ENCODE results near the gene TRIM77. TPM values are rescaled to one million over a fixed set of nuclear protein-coding genes. Genes with fewer than 3 reads are reported as not detected.
"Not testable (repeated sequence)": the region's sequence is repeated elsewhere in the genome, so short reads cannot be mapped to it uniquely, and the experiment has no call there.

Gene TRIM77
- total RNA-seq, 1 donor from 2014 or later: not detected

- no peak for DNase-seq (ENCODE audit: low spot score in 2 of 2, unreplicated experiment in 2 of 2)
- Mint-ChIP-seq H3K9me3 (no peaks in the 10 kb centered on the region), H3K4me1 (peaks cover 2% of the 10 kb centered on the region), H3K27ac (no peak overlapping the region), H3K4me3 (no peak overlapping the region), H3K27me3 (ENCODE audit: low read depth) (no peaks in the 10 kb centered on the region), H3K36me3 (no peaks in the 10 kb centered on the region)
- no peak for TF ChIP-seq CTCF (IDR thresholded peaks at IDR 0.05; ENCODE audit: unreplicated experiment)
Measured at GRCh38 chr11:89736566-89736965, 26.5 kb downstream of the TRIM77 start.

- H3K36me3 Mint-ChIP-seq: no peaks in the 10 kb centered on the region
- TF ChIP-seq CTCF (IDR thresholded peaks at IDR 0.05; ENCODE audit: unreplicated experiment): no peak
- peaks cover 2% of the 10 kb centered on the region for H3K4me1 Mint-ChIP-seq
- no peaks in the 10 kb centered on the region for H3K27me3 Mint-ChIP-seq (ENCODE audit: low read depth)
- no peak overlapping the region for H3K4me3 Mint-ChIP-seq
- no peaks in the 10 kb centered on the region for H3K9me3 Mint-ChIP-seq
- H3K27ac Mint-ChIP-seq: no peak overlapping the region
- DNase-seq (ENCODE audit: low spot score in 2 of 2, unreplicated experiment in 2 of 2): no peak
Measured at GRCh38 chr11:89737116-89737515, 27.0 kb downstream of the TRIM77 start.

- not testable (repeated sequence) for H3K4me3 Mint-ChIP-seq; H3K27ac Mint-ChIP-seq; H3K9me3 Mint-ChIP-seq; H3K36me3 Mint-ChIP-seq; H3K4me1 Mint-ChIP-seq; H3K27me3 Mint-ChIP-seq (ENCODE audit: low read depth); DNase-seq (ENCODE audit: low spot score in 2 of 2, unreplicated experiment in 2 of 2)
Measured at GRCh38 chr11:89741406-89741805, 31.3 kb downstream of the TRIM77 start.

GRCh38 chr11:89744158-89744557 lies 34.1 kb downstream of the TRIM77 start:
- not testable (repeated sequence) for H3K9me3 Mint-ChIP-seq; H3K4me1 Mint-ChIP-seq; H3K27me3 Mint-ChIP-seq (ENCODE audit: low read depth); H3K27ac Mint-ChIP-seq; DNase-seq (ENCODE audit: low spot score in 2 of 2, unreplicated experiment in 2 of 2); H3K4me3 Mint-ChIP-seq; H3K36me3 Mint-ChIP-seq

GRCh38 chr11:89750822-89751221 lies 40.7 kb downstream of the TRIM77 start:
- H3K36me3 Mint-ChIP-seq; H3K4me3 Mint-ChIP-seq; DNase-seq (ENCODE audit: low spot score in 2 of 2, unreplicated experiment in 2 of 2); H3K4me1 Mint-ChIP-seq; H3K27me3 Mint-ChIP-seq (ENCODE audit: low read depth); H3K9me3 Mint-ChIP-seq; H3K27ac Mint-ChIP-seq: not testable (repeated sequence)

Other genes with a start within 250 kb of the TRIM77 start
- gene NOX4, start 218.9 kb upstream of the TRIM77 start, total RNA-seq: 14.3 to 17.9 TPM (median 15.2 TPM) in 3 replicates
- not detected in 3 replicates for gene TRIM49, start 98.3 kb downstream of the TRIM77 start, total RNA-seq
- gene TRIM64B, start 168.2 kb downstream of the TRIM77 start, total RNA-seq: not detected in 3 replicates
- gene TRIM49D1, start 211.9 kb downstream of the TRIM77 start, total RNA-seq: not detected in 3 replicates
- gene TRIM49D2, start 213.8 kb downstream of the TRIM77 start, total RNA-seq: not detected in 3 replicates